ENCODE data around the gene SEC23B.

- no peak for TF ChIP-seq CTCF (IDR thresholded peaks at IDR 0.05 in 8 of 11, conservative IDR thresholded peaks at IDR 0.05 in 3 of 11)
- TF ChIP-seq POLR2A (IDR thresholded peaks at IDR 0.05): no peak
- no peak for TF ChIP-seq POLR2AphosphoS5 (IDR thresholded peaks at IDR 0.05)
These were observed 20.1 kb downstream of the SEC23B start for GRCh38 chr20:18527836-18528235.
